Activated CD8-positive, alpha-beta memory T cell treated with anti-CD3 and anti-CD28 coated beads, Interleukin-2, amount 50 U/mL, for 1 hour (primary cell): ENCODE results near the gene KRTAP9-7.

ENCODE experiments used
- DNase-seq: peaks from one replicate; pipeline ENCODE4 v3.0.0-alpha.2; 2020; ENCODE audit errors: extremely low read depth

Gene KRTAP9-7

GRCh38 chr17:41271858-41272257 lies 3.6 kb upstream of the KRTAP9-7 start:
- DNase-seq, result no peak

DNA sequence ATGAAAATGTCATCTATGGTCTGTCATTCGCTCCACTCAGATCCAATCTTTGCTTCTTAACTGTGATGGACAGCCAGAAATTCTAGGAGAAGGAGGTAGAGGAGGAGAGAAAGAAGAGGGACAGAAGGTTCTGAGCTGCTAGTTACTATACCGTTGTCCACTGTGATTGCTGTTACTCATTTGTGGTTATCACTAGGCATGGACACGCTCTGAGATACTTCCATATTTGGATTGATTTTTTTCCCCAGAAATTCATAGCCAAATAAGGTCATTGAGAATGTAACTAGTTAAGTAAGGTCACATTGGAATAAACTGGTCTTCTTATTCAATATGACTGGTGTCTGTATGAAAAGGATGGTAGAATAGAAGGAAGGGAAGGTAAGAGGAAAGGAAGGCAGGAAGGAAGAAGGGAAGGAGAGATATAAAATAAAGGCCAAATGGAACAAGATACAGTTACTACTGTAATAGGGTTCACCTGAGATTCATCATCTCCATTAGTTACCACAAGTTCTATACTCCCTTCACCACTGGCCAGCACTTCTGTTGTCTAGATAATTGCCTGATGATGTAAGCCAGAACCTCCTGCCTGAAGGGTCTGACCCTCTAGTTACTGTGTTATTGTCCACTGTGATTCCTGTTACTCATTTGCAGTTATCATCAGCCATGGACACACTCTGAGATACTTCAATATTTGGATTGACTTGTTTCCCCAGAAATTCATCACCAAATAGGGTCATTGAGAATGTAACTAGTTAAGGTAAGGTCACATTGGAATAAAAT lies 2.9 kb downstream of the KRTAP9-7 start:
- no peak for DNase-seq

GRCh38 chr17:41284043-41284442 lies 8.5 kb downstream of the KRTAP9-7 start:
- DNase-seq, result no peak

GRCh38 chr17:41284546-41284945 lies 9.0 kb downstream of the KRTAP9-7 start:
- no peak for DNase-seq

GRCh38 chr17:41287050-41287449 lies 11.6 kb downstream of the KRTAP9-7 start:
- no peak for DNase-seq

DNA sequence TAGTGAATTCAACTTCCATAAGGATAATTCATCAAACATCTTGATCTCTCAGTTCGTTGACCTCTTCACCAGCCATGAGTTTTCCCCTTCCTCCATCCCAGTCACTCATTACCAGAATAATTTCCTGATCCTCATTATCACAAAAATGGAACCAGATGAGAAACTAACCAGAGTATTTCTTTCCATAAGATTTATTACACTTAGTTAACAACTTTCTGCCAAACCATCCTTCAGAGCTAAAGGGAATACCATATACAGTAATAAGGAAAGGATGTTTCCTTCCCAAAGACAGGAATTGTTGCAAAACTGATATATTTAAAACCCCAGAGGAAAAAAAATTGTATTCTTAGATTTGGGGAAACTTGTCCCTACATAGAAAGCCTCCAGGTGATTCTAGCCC lies 18.5 kb downstream of the KRTAP9-7 start:
- no peak for DNase-seq

- no peak for DNase-seq
Observed at GRCh38 chr17:41296846-41297245, 21.3 kb downstream of the KRTAP9-7 start.

GRCh38 chr17:41298458-41299135 lies 23.1 kb downstream of the KRTAP9-7 start:
- DNase-seq, result no peak

DNA sequence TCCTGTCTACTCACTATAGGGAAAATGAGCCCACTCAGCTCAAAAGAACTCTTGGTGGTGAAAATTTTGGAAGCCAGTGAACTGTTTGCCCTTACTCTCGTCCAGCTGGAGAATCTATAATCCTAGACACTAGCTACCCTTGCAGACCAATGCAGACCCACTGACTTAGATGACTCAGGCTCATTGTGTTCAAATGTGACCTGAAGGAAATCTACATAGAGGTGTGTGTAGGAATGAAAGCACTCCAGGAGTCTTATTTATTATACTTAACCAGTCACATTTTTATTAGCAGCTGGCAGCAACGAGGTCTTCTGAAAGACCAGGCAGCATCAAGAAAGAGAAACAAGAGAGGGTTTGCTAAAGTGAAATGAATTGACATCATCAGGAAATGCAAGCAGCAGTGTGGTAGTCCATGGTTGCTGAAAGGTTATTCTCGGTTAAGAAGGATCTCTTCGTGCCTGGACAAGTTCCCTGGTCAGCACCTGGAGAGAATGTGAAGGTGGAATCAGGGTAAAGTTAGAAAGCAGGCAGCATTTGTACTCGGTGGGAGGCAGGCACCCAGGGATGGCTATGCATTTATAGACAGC lies 25.8 kb downstream of the KRTAP9-7 start:
- no peak for DNase-seq

DNA sequence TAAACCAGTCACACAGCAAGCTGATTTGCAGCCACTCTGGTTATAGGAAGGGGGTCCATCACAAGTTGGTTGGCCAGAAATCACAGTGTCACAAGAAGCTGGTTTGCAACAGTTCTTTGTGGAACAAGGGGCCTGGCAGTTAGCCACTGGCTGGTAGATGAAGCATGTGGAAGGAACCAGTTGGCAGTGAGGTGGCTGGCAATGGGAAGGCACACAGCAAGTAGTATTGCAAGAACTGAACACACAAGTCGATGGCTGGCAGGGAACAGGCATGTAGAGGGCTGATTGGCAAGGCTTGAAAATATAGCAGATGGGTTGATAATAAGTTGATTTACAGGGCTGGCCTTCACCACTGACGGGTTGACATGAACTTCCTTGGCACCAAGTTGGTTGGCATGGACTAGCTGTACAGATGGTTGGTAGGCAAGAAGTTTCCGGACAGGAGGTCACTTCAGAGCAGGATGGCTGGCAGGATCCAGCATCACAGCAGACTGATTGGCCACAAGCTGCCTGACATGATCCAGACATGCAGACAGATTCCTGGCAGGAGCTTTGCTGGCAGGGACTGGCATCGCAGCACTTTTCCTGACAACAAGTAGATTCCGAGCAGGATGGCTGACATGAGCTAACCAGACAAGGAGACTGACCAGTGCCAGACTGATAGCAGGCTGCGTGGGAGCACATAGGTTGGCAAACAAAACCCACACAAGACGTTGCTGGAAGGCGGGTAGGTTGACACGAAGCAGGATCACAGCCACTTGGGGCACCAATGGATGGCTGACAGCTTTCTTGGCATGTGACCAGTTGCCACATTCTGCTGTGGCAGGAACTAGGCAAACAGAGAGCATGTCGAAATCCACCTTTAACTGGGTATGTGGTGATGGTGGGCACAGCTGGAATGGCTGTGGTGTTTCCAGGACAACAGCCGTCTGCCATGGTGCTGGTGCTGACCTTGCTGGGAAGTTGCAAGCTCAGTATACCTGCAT lies 26.7 kb downstream of the KRTAP9-7 start, which contains the start of gene KRTAP29-1:
Gene KRTAP29-1 (minus strand): TSS at position 936 of the 986 bp plus-strand sequence. CDS start 0 bp downstream, at position 936.
- no peak for DNase-seq

DNA sequence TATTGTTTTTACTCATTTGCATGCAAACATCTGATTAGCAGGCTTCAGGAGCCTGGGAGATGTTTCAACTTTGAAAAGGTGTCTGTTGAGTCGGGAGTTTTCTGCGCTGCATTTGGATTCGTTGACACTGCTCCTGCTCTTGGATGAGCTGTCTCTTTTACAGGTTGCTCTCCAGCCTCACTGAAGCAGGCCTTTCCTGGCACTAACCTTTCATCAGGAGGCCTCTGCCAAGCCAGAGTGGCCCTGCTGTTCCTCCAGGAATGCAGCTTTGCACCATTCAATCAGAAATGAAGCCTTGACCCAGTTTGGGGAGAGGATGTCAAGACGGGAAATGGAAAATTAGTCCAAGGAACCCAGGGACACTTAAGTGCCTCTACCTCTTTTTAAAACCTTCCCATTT lies 27.5 kb downstream of the KRTAP9-7 start:
- no peak for DNase-seq

DNA sequence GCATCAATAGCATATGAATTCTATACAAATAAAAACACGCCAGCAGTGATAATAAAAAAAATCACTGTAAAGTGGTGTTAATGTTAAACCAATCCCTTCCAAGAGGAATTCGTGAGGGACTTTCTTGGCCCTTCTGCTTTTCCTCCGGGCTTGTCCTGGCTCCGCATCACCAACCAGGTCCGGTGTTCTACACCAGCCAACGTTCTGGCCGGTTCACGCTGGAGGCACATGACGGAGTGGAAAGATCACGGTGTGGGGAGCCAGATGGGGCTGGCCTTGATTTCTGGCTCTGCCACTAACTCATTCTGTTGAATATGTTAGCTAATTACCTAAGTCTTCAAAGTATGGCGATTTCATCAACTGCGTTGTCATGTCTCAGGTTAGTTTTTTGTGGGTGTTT lies 28.6 kb downstream of the KRTAP9-7 start:
- no peak for DNase-seq

DNA sequence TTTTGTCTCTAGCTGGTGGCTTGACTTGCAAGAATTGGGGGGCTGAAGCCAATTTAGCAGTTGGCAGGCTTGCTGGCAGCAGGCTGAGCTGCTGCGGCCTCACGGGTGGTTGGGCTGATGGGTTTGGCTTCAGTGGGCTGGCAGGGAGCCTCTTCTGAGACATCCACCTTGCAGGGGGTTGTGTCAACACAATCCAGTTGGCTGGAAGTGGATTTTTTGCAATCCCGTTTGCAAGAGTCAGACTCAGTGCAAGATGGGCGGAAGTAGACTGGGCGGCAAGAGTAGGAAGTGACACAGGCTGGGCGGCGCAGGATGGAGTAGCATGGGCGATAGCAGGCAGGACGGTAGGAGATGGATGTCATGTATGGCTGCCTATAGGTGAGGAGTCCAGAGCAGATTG lies 32.1 kb downstream of the KRTAP9-7 start:
- DNase-seq, result no peak

GRCh38 chr17:41308251-41308917 lies 32.9 kb downstream of the KRTAP9-7 start:
- DNase-seq, result peak; percentile 71

DNA sequence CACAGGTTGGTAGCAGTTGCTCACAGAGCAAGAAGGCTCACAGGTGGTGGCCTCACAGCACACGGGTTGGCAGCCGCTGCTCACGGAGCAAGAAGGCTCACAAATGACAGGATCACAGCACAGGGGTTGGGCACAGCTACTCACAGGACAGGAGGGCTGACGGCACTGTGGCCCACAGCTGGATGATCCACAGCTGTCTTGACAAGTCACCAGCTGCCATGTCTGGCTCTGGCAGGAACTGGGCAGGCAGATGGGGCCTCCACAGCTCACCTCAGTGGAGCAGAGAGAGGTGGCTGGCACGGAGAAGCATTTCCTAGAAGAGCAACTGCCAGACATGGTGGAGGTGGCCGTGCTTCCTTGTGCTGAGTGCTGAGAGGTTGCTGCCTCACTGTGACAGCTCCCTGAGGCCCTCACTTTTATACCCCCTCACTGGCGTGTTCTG lies 33.4 kb downstream of the KRTAP9-7 start, which contains the start of gene KRTAP16-1:
Gene KRTAP16-1 (minus strand): TSS at position 392 of the 442 bp plus-strand sequence. CDS start 56 bp downstream, at position 336.
- peak; percentile 27 for DNase-seq

DNA sequence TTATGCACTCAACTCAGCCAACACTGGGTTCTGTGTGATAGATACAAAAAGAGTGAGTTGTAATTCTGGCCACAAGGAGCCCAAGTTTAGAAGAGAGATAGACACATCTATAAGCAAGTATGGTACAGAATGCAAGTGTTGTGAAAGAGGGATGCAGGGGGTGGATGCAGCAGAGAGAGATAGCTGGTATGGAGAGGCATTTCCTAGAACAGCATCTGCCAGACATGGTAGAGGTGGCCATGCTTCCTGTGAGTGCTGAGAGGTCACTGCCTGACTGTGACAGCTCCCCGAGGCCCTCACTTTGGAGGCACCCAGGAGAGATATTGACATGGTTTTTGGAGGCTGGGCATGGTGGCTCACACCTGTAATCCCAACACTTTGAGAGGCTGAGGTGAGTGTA lies 35.6 kb downstream of the KRTAP9-7 start:
- DNase-seq, result no peak

- DNase-seq, result no peak
Observed at GRCh38 chr17:41315204-41315794, 39.8 kb downstream of the KRTAP9-7 start, which contains the start of gene KRTAP17-1. Gene KRTAP17-1, minus strand, starts transcription at chr17:41315710. Its CDS starts 60 bp downstream, at chr17:41315650.

GRCh38 chr17:41315814-41316445 lies 40.4 kb downstream of the KRTAP9-7 start:
- no peak for DNase-seq

GRCh38 chr17:41318231-41318630 lies 42.7 kb downstream of the KRTAP9-7 start:
- no peak for DNase-seq
